Measurements from ENCODE around the gene TPGS1.

The TPGS1 gene

GRCh38 chr19:542173-542866 is 35.0 kb downstream of the TPGS1 start:
- Histone ChIP-seq H3K4me1 (ENCODE audit: insufficient read depth, low read length) (no peaks in the 10 kb centered on the region), H3K9me3 (ENCODE audit: control insufficient read depth, insufficient read depth, low read length) (no peaks in the 10 kb centered on the region), H3K36me3 (ENCODE audit: insufficient read depth, low read length) (no peaks in the 10 kb centered on the region), H3K9ac (ENCODE audit: low read depth, low read length) (no peak overlapping the region)

- Histone ChIP-seq H3K9ac (ENCODE audit: low read depth, low read length) (no peak within 1 kb of the TSS), H3K9me3 (ENCODE audit: control insufficient read depth, insufficient read depth, low read length) (no peaks in the 10 kb centered on the region), H3K36me3 (ENCODE audit: insufficient read depth, low read length) (no peaks in the 10 kb centered on the region), H3K4me1 (ENCODE audit: insufficient read depth, low read length) (no peaks in the 10 kb centered on the region)
Measured at GRCh38 chr19:543910-544608, 36.8 kb downstream of the TPGS1 start, which contains the start of gene GZMM. Gene GZMM, plus strand, starts transcription at chr19:544053. Its CDS starts 19 bp downstream, at chr19:544072.

GRCh38 chr19:547117-547516 is 39.8 kb downstream of the TPGS1 start:
- H3K36me3 ChIP-seq (ENCODE audit: insufficient read depth, low read length), result no peaks in the 10 kb centered on the region
- H3K9me3 ChIP-seq (ENCODE audit: control insufficient read depth, insufficient read depth, low read length), result no peaks in the 10 kb centered on the region
- H3K9ac ChIP-seq (ENCODE audit: low read depth, low read length), result no peak overlapping the region
- H3K4me1 ChIP-seq (ENCODE audit: insufficient read depth, low read length), result no peaks in the 10 kb centered on the region

GRCh38 chr19:547836-548720 is 40.8 kb downstream of the TPGS1 start:
- no peak overlapping the region for H3K9ac ChIP-seq (ENCODE audit: low read depth, low read length)
- no peaks in the 10 kb centered on the region for H3K36me3 ChIP-seq (ENCODE audit: insufficient read depth, low read length)
- H3K4me1 ChIP-seq (ENCODE audit: insufficient read depth, low read length), result no peaks in the 10 kb centered on the region
- no peaks in the 10 kb centered on the region for H3K9me3 ChIP-seq (ENCODE audit: control insufficient read depth, insufficient read depth, low read length)

GRCh38 chr19:548886-549830 is 41.9 kb downstream of the TPGS1 start:
- no peaks in the 10 kb centered on the region for H3K36me3 ChIP-seq (ENCODE audit: insufficient read depth, low read length)

GRCh38 chr19:554817-555216 is 47.5 kb downstream of the TPGS1 start:
- Histone ChIP-seq H3K9ac (ENCODE audit: low read depth, low read length) (no peak overlapping the region), H3K9me3 (ENCODE audit: control insufficient read depth, insufficient read depth, low read length) (no peaks in the 10 kb centered on the region), H3K4me1 (ENCODE audit: insufficient read depth, low read length) (no peaks in the 10 kb centered on the region), H3K36me3 (ENCODE audit: insufficient read depth, low read length) (no peaks in the 10 kb centered on the region)

More at GRCh38 chr19:548886-549830, 41.9 kb downstream of the TPGS1 start:
- no peaks in the 10 kb centered on the region for H3K4me1 ChIP-seq (ENCODE audit: insufficient read depth, low read length)
- H3K9me3 ChIP-seq (ENCODE audit: control insufficient read depth, insufficient read depth, low read length), result no peaks in the 10 kb centered on the region
- H3K9ac ChIP-seq (ENCODE audit: low read depth, low read length), result no peak overlapping the region

- H3K4me1 ChIP-seq (ENCODE audit: insufficient read depth, low read length), result no peaks in the 10 kb centered on the region
- H3K36me3 ChIP-seq (ENCODE audit: insufficient read depth, low read length), result no peaks in the 10 kb centered on the region
- H3K9ac ChIP-seq (ENCODE audit: low read depth, low read length), result no peak overlapping the region
- no peaks in the 10 kb centered on the region for H3K9me3 ChIP-seq (ENCODE audit: control insufficient read depth, insufficient read depth, low read length)
Measured at GRCh38 chr19:555474-555808, 48.1 kb downstream of the TPGS1 start.

GRCh38 chr19:556611-557382 is 49.5 kb downstream of the TPGS1 start:
- Histone ChIP-seq H3K9me3 (ENCODE audit: control insufficient read depth, insufficient read depth, low read length) (no peaks in the 10 kb centered on the region), H3K4me1 (ENCODE audit: insufficient read depth, low read length) (no peaks in the 10 kb centered on the region), H3K36me3 (ENCODE audit: insufficient read depth, low read length) (no peaks in the 10 kb centered on the region), H3K9ac (ENCODE audit: low read depth, low read length) (no peak overlapping the region)

GRCh38 chr19:558770-559439 is 51.6 kb downstream of the TPGS1 start:
- no peaks in the 10 kb centered on the region for H3K4me1 ChIP-seq (ENCODE audit: insufficient read depth, low read length)
- H3K36me3 ChIP-seq (ENCODE audit: insufficient read depth, low read length), result no peaks in the 10 kb centered on the region
- H3K9ac ChIP-seq (ENCODE audit: low read depth, low read length), result no peak overlapping the region
- no peaks in the 10 kb centered on the region for H3K9me3 ChIP-seq (ENCODE audit: control insufficient read depth, insufficient read depth, low read length)

- Histone ChIP-seq H3K4me1 (ENCODE audit: insufficient read depth, low read length) (no peaks in the 10 kb centered on the region), H3K9ac (ENCODE audit: low read depth, low read length) (no peak overlapping the region), H3K9me3 (ENCODE audit: control insufficient read depth, insufficient read depth, low read length) (no peaks in the 10 kb centered on the region), H3K36me3 (ENCODE audit: insufficient read depth, low read length) (no peaks in the 10 kb centered on the region)
Measured at GRCh38 chr19:560121-560520, 52.8 kb downstream of the TPGS1 start.

GRCh38 chr19:566403-566802 is 59.1 kb downstream of the TPGS1 start:
- H3K4me1 ChIP-seq (ENCODE audit: insufficient read depth, low read length), result no peaks in the 10 kb centered on the region
- H3K36me3 ChIP-seq (ENCODE audit: insufficient read depth, low read length), result no peaks in the 10 kb centered on the region
- peaks cover 3% of the 10 kb centered on the region for H3K9me3 ChIP-seq (ENCODE audit: control insufficient read depth, insufficient read depth, low read length)
- no peak overlapping the region for H3K9ac ChIP-seq (ENCODE audit: low read depth, low read length)

- Histone ChIP-seq H3K36me3 (ENCODE audit: insufficient read depth, low read length) (no peaks in the 10 kb centered on the region), H3K9me3 (ENCODE audit: control insufficient read depth, insufficient read depth, low read length) (peaks cover 3% of the 10 kb centered on the region), H3K4me1 (ENCODE audit: insufficient read depth, low read length) (no peaks in the 10 kb centered on the region), H3K9ac (ENCODE audit: low read depth, low read length) (no peak overlapping the region)
Measured at GRCh38 chr19:566844-567243, 59.5 kb downstream of the TPGS1 start.

Measured in ES-I3 (cell line).